Measurements from ENCODE around the gene DTNBP1.

The DTNBP1 gene

DNA sequence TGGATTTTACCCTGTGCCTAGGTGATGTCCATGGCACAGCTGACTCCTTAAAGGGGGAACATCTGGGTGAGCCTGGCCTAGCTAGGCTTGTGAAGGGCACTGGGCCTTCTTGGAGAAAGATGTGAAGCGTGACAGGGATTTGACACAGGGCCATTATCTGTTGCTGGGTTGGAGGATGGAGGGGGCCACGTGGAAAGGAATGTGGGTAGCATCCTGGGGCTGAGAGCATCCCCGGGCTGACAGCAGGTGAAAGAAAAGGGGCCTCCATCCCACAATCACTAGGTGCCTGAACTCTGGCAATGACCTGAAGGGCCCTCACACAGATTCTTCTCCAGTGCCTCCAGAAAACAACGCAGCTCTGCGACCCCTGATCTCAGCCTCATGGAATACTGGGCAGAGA is 124.7 kb downstream of the DTNBP1 start:
- DNase-seq (ENCODE audit: insufficient read length, low spot score) (no peak), FAIRE-seq (no peak)

GRCh38 chr6:15536198-15536955 is 126.5 kb downstream of the DTNBP1 start:
- FAIRE-seq = no peak
- no peak for DNase-seq (ENCODE audit: insufficient read length, low spot score)

- FAIRE-seq = no peak
Measured at GRCh38 chr6:15535495-15536197, 127.2 kb downstream of the DTNBP1 start.

GRCh38 chr6:15534974-15535373 is 127.9 kb downstream of the DTNBP1 start:
- no peak for DNase-seq (ENCODE audit: insufficient read length, low spot score)
- FAIRE-seq = no peak

More at GRCh38 chr6:15535495-15536197, 127.2 kb downstream of the DTNBP1 start:
- no peak for DNase-seq (ENCODE audit: insufficient read length, low spot score)

DNA sequence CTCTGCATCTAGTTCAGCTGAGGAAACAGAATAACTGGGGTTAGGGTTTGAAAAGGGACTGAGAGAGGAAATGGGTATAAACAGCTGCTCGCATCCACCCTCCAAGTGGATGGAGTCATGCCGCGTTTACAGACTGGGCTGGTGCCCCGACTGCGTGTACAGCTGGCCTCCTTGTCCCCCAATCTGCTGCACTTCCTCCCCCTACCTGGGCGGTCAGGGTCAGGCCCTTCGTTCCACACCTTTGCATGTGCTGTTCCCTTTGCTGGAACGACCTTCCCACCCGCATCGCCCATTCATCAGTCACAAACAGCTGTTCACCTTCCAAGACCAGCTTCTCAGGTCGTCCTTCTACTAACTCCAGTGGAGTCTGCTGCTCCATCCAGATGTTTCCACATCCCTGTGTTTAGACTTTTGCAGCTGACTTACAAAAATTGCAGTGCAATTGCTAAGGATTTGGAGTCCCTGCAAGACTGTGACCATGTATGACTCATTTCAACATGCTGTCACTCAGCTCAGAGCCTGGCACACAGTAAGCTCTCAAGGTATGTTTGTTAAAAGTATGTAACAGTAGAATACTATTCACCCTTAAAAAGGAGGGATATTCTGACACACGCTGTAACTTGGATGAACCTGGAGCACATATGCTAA is 129.3 kb downstream of the DTNBP1 start:
- DNase-seq (ENCODE audit: insufficient read length, low spot score) (no peak), FAIRE-seq (no peak)

DNA sequence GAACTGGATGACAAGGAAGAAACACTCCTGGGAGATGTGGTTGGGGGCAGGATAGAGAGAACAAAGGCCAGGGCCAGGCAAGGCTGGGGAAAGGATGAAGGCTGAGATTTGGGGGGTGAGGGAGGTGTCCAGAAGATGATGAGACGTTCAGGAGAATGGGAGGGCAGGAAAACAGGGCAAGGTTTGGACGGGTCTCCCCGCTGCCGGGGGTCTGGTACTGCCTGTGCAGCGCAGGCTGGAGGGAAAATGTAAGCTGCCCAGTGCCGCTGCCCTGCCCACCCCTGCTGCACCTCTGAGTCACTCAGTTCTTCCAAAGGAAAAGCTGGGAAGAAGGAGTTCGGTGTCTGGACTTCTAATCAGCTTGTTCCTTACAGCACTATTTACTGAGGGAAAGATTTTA is 130.9 kb downstream of the DTNBP1 start:
- FAIRE-seq (no peak), DNase-seq (ENCODE audit: insufficient read length, low spot score) (no peak)

GRCh38 chr6:15530411-15530810 is 132.4 kb downstream of the DTNBP1 start:
- DNase-seq (ENCODE audit: insufficient read length, low spot score) = no peak
- FAIRE-seq = no peak

DNA sequence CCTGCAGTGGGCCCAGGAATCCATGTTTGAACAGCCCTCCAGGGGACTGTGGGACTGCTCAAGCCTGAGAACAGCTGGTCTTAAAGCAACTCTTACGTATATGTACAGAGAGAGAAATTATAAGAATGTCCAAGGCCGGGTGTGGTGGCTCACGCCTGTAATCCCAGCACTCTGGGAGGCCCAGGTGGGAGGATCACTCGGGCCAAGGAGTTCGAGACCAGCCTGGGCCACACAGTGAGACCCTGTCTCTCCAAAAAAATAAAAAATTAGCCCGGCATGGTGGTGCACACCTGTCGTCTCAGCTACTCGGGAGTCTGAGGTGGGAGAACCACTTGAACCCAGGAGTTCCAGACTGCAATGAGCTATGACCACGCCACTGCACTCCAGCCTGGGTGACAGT is 134.0 kb downstream of the DTNBP1 start:
- no peak for FAIRE-seq
- DNase-seq (ENCODE audit: insufficient read length, low spot score) = no peak

GRCh38 chr6:15527838-15528617 is 134.8 kb downstream of the DTNBP1 start:
- DNase-seq (ENCODE audit: insufficient read length, low spot score) (no peak), FAIRE-seq (no peak)

GRCh38 chr6:15526212-15526701 is 136.6 kb downstream of the DTNBP1 start:
- no peak for DNase-seq (ENCODE audit: insufficient read length, low spot score)
- FAIRE-seq = no peak

- FAIRE-seq = no peak
Measured at GRCh38 chr6:15524861-15525401, 137.9 kb downstream of the DTNBP1 start.

GRCh38 chr6:15523679-15524630 is 138.9 kb downstream of the DTNBP1 start:
- DNase-seq (ENCODE audit: insufficient read length, low spot score) = no peak
- no peak for FAIRE-seq

More at GRCh38 chr6:15524861-15525401, 137.9 kb downstream of the DTNBP1 start:
- no peak for DNase-seq (ENCODE audit: insufficient read length, low spot score)

- FAIRE-seq = no peak
- DNase-seq (ENCODE audit: insufficient read length, low spot score) = no peak
Measured at GRCh38 chr6:15522856-15523529, 139.8 kb downstream of the DTNBP1 start.

DNA sequence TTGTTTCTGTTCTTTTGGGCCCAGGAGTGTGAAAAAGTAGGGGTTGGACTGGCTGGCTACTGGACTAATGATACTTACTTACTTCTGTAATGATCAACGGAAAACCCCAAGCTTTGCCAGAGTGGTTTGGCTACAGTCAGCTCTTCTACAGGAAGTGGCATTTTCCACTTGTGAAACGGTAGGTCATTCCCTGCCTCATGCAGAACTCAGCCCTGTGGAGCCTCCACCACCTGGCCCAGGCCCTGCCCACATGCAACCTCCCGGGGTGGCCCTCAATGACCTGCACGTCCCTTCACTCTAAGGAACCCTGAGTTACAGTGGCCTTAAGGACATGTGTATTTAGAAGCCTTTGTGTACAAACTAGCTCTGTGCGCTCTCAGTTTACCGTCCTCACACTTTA is 140.4 kb downstream of the DTNBP1 start:
- no peak for FAIRE-seq

DNA sequence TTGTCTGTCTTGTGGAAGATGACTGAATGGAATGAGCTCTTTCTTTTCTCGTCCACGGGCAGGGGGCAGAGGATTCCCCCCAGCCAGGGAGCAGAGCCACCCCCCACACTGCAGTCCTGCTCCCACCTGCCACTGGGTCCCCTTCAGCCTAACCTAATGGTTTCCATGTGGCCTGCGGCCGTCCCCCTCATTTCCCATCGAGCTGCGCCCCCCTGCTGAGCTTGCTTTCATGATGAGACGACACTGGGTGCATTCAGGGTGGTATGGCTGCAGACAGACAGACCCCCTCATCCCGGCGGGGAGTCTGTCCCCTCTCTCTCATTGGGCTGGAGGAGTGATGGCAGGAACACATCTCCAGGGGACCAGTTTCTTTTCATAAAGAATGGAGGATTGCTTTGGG is 140.8 kb downstream of the DTNBP1 start:
- DNase-seq (ENCODE audit: insufficient read length, low spot score) = no peak
- FAIRE-seq = no peak

More for the DNA sequence above, 140.4 kb downstream of the DTNBP1 start:
- no peak for DNase-seq (ENCODE audit: insufficient read length, low spot score)

- FAIRE-seq (no peak), DNase-seq (ENCODE audit: insufficient read length, low spot score) (no peak)
Measured at GRCh38 chr6:15521582-15521981, 141.2 kb downstream of the DTNBP1 start.

DNA sequence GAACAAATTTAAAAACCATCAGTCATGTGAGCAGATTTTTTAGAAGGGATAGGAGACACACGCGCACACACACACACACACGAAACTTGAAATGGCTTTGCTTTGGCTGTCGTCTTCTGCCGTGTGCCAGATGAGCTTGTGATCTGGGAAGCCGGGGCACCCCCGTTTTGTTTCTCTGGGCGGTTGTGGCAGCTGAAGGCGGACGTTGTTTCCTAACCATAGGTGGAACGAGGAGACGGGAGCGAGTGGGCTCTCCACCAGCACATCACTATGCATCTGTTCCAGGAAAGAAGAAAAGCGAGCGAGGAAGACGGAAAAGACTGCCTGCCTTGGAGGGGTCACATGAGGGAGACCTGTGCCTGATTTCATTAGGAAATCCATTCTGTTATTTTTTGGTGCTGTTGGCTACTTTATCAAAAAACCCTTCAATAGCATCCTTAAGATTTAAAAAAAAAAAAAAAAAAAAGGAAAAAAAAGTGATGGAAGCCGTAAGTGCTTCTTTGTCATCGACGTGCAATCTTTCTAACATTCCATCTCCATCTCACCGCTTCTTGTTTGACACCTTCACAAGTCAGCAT is 142.1 kb downstream of the DTNBP1 start:
- FAIRE-seq = no peak
- no peak for DNase-seq (ENCODE audit: insufficient read length, low spot score)

DNA sequence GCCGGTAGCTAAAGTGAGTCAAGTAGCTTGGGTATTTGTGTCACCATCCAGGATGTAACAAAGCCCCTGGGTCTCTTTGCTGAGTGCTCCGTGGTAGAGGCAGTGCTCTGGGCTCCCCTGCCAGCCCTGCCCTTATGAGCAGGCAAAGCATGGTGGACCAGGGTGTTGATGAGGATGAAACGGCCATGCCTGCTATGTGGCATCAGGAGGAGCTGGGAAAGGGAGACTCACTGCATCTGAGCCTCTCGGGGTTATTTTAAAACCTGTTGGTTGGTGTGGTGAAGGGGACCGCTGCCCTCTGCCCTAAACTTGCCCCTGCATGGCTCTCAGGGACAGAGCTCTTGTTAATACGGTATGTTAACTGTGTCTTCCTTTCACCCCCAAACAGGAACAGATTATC is 143.1 kb downstream of the DTNBP1 start:
- DNase-seq (ENCODE audit: insufficient read length, low spot score) (no peak), FAIRE-seq (no peak)

Data from HTR-8/SVneo (cell line).